HL-60/S4 treated with phorbol 12-myristate 13-acetate at 8.2 ng/mL for 4 days and 3 days (cell line): ENCODE results near the gene KDM4C.

Source experiments
- in situ Hi-C: fragments of 300-500 bp; cut with MboI; formaldehyde crosslinking; loops from 2 replicates; pipeline ENCODE4 v1.15.0; 2022; ENCODE audit warnings: low sequenced_read_pairs

KDM4C gene

GRCh38 chr9:7085357-7085756 is 327.6 kb downstream of the KDM4C start:
- in situ Hi-C loops, result no loop called here

- in situ Hi-C loops, result no loop called here
Measured at GRCh38 chr9:7086389-7086788, 328.6 kb downstream of the KDM4C start.

- in situ Hi-C loops, result no loop called here
Measured at GRCh38 chr9:7088611-7089010, 330.8 kb downstream of the KDM4C start.

- in situ Hi-C loops, result no loop called here
Measured at GRCh38 chr9:7089406-7090193, 331.8 kb downstream of the KDM4C start.

GRCh38 chr9:7093040-7093439 is 335.3 kb downstream of the KDM4C start:
- in situ Hi-C loops, result no loop called here

GRCh38 chr9:7094052-7094451 is 336.3 kb downstream of the KDM4C start:
- in situ Hi-C loops, result no loop called here

GRCh38 chr9:7094576-7094975 is 336.8 kb downstream of the KDM4C start:
- in situ Hi-C loops, result no loop called here

GRCh38 chr9:7095058-7095457 is 337.3 kb downstream of the KDM4C start:
- in situ Hi-C loops, result no loop called here

- in situ Hi-C loops, result no loop called here
Measured at GRCh38 chr9:7097040-7097715, 339.4 kb downstream of the KDM4C start.

GRCh38 chr9:7097785-7098752 is 340.3 kb downstream of the KDM4C start:
- in situ Hi-C loops, result no loop called here

- in situ Hi-C loops, result no loop called here
Measured at GRCh38 chr9:7103367-7103766, 345.6 kb downstream of the KDM4C start.

- in situ Hi-C loops, result no loop called here
Measured at GRCh38 chr9:7103771-7104170, 346.0 kb downstream of the KDM4C start.

- in situ Hi-C loops, result no loop called here
Measured at GRCh38 chr9:7104625-7105024, 346.9 kb downstream of the KDM4C start.

GRCh38 chr9:7105095-7105494 is 347.3 kb downstream of the KDM4C start:
- in situ Hi-C loops, result no loop called here

GRCh38 chr9:7108936-7109335 is 351.2 kb downstream of the KDM4C start:
- in situ Hi-C loops, result no loop called here

GRCh38 chr9:7111413-7111812 is 353.6 kb downstream of the KDM4C start:
- in situ Hi-C loops, result no loop called here

- in situ Hi-C loops, result no loop called here
Measured at GRCh38 chr9:7115606-7116005, 357.8 kb downstream of the KDM4C start.

- in situ Hi-C loops, result no loop called here
Measured at GRCh38 chr9:7117676-7118561, 360.1 kb downstream of the KDM4C start.

GRCh38 chr9:7118633-7119032 is 360.9 kb downstream of the KDM4C start:
- in situ Hi-C loops, result no loop called here

- in situ Hi-C loops, result no loop called here
Measured at GRCh38 chr9:7119612-7120011, 361.8 kb downstream of the KDM4C start.
